ENCODE results near the gene SMG7. TPM values are rescaled to one million over a fixed set of nuclear protein-coding genes. Genes with fewer than 3 reads are reported as not detected.

SMG7 gene
- total and polyA plus RNA-seq, 2 of the 4 experiments (the other 2 are of a cell fraction): 18.1 to 22.6 TPM

DNA sequence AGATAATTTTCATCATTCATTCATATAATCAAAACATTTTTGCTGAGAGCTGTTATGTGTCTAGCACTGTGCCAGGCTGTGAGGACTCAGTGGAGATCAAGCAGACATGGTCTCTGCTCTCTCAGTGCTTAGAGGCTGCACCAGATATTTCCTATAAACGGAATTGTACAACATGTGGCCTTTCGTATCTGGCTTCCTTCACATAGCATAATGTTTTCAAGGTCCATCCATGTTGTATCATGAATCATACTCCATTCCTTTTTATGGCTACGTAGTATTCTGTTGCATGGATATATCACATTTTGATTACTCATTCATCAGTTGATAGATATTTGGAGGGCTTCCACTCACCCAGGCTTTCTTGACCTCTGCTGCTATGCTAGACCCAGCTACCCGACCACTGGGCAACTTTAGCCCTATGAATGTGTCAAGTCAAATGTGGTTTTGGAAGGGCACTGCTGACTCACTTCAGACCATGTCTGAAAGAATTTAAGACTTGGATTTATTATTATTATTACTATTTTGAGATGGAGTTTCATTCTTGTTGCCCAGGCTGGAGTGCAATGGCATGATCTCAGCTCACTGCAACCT is 99.5 kb downstream of the SMG7 start:
- Histone ChIP-seq H2AFZ (replicated peaks; ENCODE audit: low read length, poor library complexity) (no peak overlapping the region), H3K23ac (ENCODE audit: low read depth, low read length) (no peak overlapping the region), H3K4me2 (ENCODE audit: low read depth, low read length) (no peak overlapping the region), H4K8ac (ENCODE audit: low read depth in 2 of 2, low read length in 2 of 2) (no peak overlapping the region), H4K91ac (ENCODE audit: insufficient read depth, low read depth, low read length) (no peak overlapping the region), H3K4me1 (ENCODE audit: control insufficient read depth, insufficient read depth, low read length) (peaks cover 13% of the 10 kb centered on the region), H3K4ac (ENCODE audit: low read depth, low read length) (no peak overlapping the region), H3K56ac (ENCODE audit: extremely low read depth, insufficient read depth, low read length) (no peak overlapping the region), H3K18ac (ENCODE audit: low read depth, low read length) (no peak overlapping the region), H3K9me1 (ENCODE audit: insufficient read depth, low read length) (peaks cover 5% of the 10 kb centered on the region), H2AK5ac (ENCODE audit: low read depth, low read length) (no peak overlapping the region), H4K5ac (ENCODE audit: low read depth, low read length) (no peak overlapping the region), H2BK5ac (ENCODE audit: low read depth, low read length, poor library complexity, severe bottlenecking) (no peak overlapping the region), H3K27ac (ENCODE audit: insufficient read depth, low read length) (no peak overlapping the region), H3K14ac (replicated peaks; ENCODE audit: low read depth, low read length) (no peak overlapping the region), H3K4me3 (ENCODE audit: insufficient read depth, low read depth, low read length) (no peak overlapping the region), H4K20me1 (ENCODE audit: insufficient read depth, low read length) (no peaks in the 10 kb centered on the region), H2BK120ac (ENCODE audit: low read depth, low read length) (no peak overlapping the region), H3K36me3 (ENCODE audit: control insufficient read depth, insufficient read depth, low read length) (no peaks in the 10 kb centered on the region), H3K79me1 (ENCODE audit: low read depth in 1 of 2, low read length in 2 of 2) (no peaks in the 10 kb centered on the region), H2BK20ac (ENCODE audit: low read depth, low read length) (no peak overlapping the region), H3K9me3 (ENCODE audit: control insufficient read depth, insufficient read depth, low read length) (no peaks in the 10 kb centered on the region), H2BK15ac (ENCODE audit: low read depth, low read length) (no peak overlapping the region), H3K9ac (ENCODE audit: low read depth, low read length) (no peak overlapping the region), H2AK9ac (replicated peaks; ENCODE audit: low read depth, low read length, poor library complexity) (no peak overlapping the region), H3K27me3 (ENCODE audit: control insufficient read depth, insufficient read depth, low read length) (peaks cover 1% of the 10 kb centered on the region)
- WGBS, 2 experiments (ENCODE audit: extremely low coverage in 2 of 2, insufficient read length in 1 of 2): no CpG with 5 or more reads among the region's 4 CpGs
- BruUV-seq (replicated peaks): no TSS peak
- in situ Hi-C loops (cut with MboI; ENCODE audit: low sequenced_read_pairs): no loop called here
- POLR2A ChIA-PET (ENCODE audit: unreplicated experiment): no interaction called here
- CTCF ChIA-PET: no interaction called here
- dilution Hi-C loops (cut with HindIII; ENCODE audit: low sequenced_read_pairs, unreplicated experiment): no loop called here
- ATAC-seq (ENCODE audit: low read depth) (no peak), DNase-seq (peak; percentile 16)
- intact Hi-C loops (cut with micrococcal nuclease): no loop called here
- TF ChIP-seq MXI1 (IDR thresholded peaks at IDR 0.05; ENCODE audit: borderline replicate concordance, low read depth, low read length) (no peak), FOS (IDR thresholded peaks at IDR 0.05; ENCODE audit: low read depth, low read length) (no peak), SMC3 (IDR thresholded peaks at IDR 0.05; ENCODE audit: low read depth, low read length) (no peak), CEBPB (IDR thresholded peaks at IDR 0.05; ENCODE audit: low read depth, low read length) (no peak), CHD1 (IDR thresholded peaks at IDR 0.05; ENCODE audit: low read depth, low read length) (no peak), RFX5 (IDR thresholded peaks at IDR 0.05; ENCODE audit: low read depth, low read length) (no peak), MAZ (IDR thresholded peaks at IDR 0.05; ENCODE audit: borderline replicate concordance, low read depth, low read length) (no peak), POLR2A (IDR thresholded peaks at IDR 0.05; ENCODE audit: low read depth, low read length) (no peak), MAFK (IDR thresholded peaks at IDR 0.05; ENCODE audit: low read depth, low read length) (no peak), RAD21 (IDR thresholded peaks at IDR 0.05; ENCODE audit: low read length) (no peak), NFE2L2 (IDR thresholded peaks at IDR 0.05; ENCODE audit: low read depth, low read length) (no peak), RCOR1 (IDR thresholded peaks at IDR 0.05; ENCODE audit: insufficient replicate concordance, low read length) (no peak)
- TF ChIP-seq, protein P1, sequence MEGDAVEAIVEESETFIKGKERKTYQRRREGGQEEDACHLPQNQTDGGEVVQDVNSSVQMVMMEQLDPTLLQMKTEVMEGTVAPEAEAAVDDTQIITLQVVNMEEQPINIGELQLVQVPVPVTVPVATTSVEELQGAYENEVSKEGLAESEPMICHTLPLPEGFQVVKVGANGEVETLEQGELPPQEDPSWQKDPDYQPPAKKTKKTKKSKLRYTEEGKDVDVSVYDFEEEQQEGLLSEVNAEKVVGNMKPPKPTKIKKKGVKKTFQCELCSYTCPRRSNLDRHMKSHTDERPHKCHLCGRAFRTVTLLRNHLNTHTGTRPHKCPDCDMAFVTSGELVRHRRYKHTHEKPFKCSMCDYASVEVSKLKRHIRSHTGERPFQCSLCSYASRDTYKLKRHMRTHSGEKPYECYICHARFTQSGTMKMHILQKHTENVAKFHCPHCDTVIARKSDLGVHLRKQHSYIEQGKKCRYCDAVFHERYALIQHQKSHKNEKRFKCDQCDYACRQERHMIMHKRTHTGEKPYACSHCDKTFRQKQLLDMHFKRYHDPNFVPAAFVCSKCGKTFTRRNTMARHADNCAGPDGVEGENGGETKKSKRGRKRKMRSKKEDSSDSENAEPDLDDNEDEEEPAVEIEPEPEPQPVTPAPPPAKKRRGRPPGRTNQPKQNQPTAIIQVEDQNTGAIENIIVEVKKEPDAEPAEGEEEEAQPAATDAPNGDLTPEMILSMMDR (conservative IDR thresholded peaks at IDR 0.05; ENCODE audit: low read depth, low read length): no peak
- TF ChIP-seq, protein P2, sequence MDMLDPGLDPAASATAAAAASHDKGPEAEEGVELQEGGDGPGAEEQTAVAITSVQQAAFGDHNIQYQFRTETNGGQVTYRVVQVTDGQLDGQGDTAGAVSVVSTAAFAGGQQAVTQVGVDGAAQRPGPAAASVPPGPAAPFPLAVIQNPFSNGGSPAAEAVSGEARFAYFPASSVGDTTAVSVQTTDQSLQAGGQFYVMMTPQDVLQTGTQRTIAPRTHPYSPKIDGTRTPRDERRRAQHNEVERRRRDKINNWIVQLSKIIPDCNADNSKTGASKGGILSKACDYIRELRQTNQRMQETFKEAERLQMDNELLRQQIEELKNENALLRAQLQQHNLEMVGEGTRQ (IDR thresholded peaks at IDR 0.05; ENCODE audit: low read depth, low read length): no peak

All from IMR-90 (cell line).